Parathyroid adenoma (tissue), 2 donors: ENCODE data around the gene PAM.
"Not testable (repeated sequence)": the region's sequence is repeated elsewhere in the genome, so short reads cannot be mapped to it uniquely, and the experiment has no call there.

Experiments used
- H2AFZ ChIP-seq: fragments of 300-600 bp; sonication (generic); one replicate; pipeline ENCODE4 v1.7.0; 2017; ENCODE audit warnings: antibody characterized with exemption, mild to moderate bottlenecking
- H3K27ac ChIP-seq: fragments of 300-600 bp; sonication (generic); one replicate; pipeline ENCODE4 v1.7.0; 2017
- H3K27me3 ChIP-seq: fragments of 300-600 bp; sonication (generic); one replicate; pipeline ENCODE4 v1.7.0; 2017; ENCODE audit warnings: low read length; ENCODE audit not compliant: control insufficient read depth, insufficient read depth
- H3K36me3 ChIP-seq: fragments of 300-600 bp; sonication (generic); one replicate; pipeline ENCODE4 v1.7.0; 2017; ENCODE audit warnings: low read length; ENCODE audit not compliant: control insufficient read depth, insufficient read depth
- H3K4me1 ChIP-seq: fragments of 300-600 bp; sonication (generic); one replicate; pipeline ENCODE4 v1.7.0; 2017; ENCODE audit warnings: control low read depth
- H3K4me2 ChIP-seq: fragments of 300-600 bp; sonication (generic); one replicate; pipeline ENCODE4 v1.7.0; 2017; ENCODE audit warnings: low read length
- H3K4me3 ChIP-seq: fragments of 300-600 bp; sonication (generic); one replicate; pipeline ENCODE4 v1.7.0; 2017; ENCODE audit warnings: low read depth, low read length
- H3K79me2 ChIP-seq: fragments of 300-600 bp; sonication (generic); one replicate; pipeline ENCODE4 v1.7.0; 2017; ENCODE audit warnings: control low read depth
- H3K9ac ChIP-seq: fragments of 300-600 bp; sonication (generic); one replicate; pipeline ENCODE4 v1.7.0; 2017; ENCODE audit warnings: mild to moderate bottlenecking
- H3K9me3 ChIP-seq: fragments of 300-600 bp; sonication (generic); one replicate; pipeline ENCODE4 v1.7.0; 2017; ENCODE audit warnings: low read length; ENCODE audit not compliant: control insufficient read depth
- TF ChIP-seq, protein P1 (sequence below): fragments of 300-600 bp; sonication (generic); IDR thresholded peaks from one replicate; pipeline ENCODE4 v1.7.0; 2017; ENCODE audit warnings: antibody characterized with exemption, mild to moderate bottlenecking
- donor health status: primary hyperparathyroidism.

Gene PAM

DNA sequence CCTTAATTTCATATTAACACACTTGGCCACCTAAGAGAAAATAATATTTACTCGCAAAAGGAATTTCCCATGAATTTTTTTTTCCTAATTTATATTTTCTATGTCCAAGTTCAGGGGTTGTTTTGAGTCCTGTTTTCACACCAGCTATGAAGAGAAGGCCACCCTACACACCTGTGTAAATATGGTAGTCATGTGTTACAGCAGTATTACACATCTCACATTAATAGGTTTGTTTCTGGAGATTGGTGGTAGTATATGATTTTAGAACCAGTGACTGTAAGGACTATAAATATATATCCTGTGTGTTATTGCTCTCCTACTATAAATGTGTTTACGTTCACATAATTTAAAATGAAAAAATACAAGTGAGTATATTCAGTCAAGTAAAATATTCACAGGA, 147.5 kb downstream of the PAM start:
- Histone ChIP-seq H3K79me2 (no peaks in the 10 kb centered on the region), H3K9me3 (no peaks in the 10 kb centered on the region), H3K4me1 (no peaks in the 10 kb centered on the region), H3K36me3 (no peaks in the 10 kb centered on the region), H3K9ac (no peak overlapping the region), H3K4me3 (no peak overlapping the region), H3K27ac (no peak overlapping the region), H2AFZ (no peak overlapping the region), H3K4me2 (no peak overlapping the region), H3K27me3 (no peaks in the 10 kb centered on the region)
- TF ChIP-seq, protein P1, sequence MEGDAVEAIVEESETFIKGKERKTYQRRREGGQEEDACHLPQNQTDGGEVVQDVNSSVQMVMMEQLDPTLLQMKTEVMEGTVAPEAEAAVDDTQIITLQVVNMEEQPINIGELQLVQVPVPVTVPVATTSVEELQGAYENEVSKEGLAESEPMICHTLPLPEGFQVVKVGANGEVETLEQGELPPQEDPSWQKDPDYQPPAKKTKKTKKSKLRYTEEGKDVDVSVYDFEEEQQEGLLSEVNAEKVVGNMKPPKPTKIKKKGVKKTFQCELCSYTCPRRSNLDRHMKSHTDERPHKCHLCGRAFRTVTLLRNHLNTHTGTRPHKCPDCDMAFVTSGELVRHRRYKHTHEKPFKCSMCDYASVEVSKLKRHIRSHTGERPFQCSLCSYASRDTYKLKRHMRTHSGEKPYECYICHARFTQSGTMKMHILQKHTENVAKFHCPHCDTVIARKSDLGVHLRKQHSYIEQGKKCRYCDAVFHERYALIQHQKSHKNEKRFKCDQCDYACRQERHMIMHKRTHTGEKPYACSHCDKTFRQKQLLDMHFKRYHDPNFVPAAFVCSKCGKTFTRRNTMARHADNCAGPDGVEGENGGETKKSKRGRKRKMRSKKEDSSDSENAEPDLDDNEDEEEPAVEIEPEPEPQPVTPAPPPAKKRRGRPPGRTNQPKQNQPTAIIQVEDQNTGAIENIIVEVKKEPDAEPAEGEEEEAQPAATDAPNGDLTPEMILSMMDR, result no peak

DNA sequence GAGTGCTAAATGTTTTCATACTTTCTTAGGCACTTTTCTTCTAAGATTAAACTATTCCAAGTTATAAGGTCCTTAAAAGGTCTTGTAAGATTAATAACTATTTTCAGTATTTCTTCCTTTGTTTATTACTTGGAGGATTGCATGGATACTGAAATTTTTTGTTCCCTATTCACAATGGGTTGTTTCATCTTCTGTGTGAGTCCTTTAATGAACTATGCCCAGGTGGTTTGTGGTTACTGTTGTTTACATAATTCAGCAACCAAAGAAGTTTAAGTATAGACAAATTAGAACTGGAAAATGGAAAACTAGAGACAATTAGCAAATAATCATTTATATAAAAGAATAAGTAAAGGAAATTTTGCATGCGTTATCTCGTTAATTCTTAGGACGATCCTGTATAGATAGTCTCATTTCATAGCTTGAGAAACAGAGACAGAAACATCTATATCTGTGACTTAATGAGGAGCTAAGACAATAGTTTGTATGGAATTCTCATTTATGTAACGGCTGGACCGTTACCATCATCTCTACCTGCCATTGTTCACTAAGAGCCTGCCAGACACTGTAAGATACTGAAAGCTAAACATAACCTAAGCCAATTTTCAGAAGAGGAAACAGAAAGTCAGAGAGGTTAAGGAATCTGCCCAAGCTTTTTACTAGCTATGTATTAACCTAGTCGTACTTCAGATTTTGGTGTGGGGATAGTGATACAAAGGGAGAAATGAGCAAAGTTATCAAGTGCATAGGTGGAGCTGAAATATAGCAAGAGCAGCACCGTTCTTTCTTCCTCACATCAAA, 148.2 kb downstream of the PAM start:
- Histone ChIP-seq H3K36me3 (no peaks in the 10 kb centered on the region), H3K4me1 (no peaks in the 10 kb centered on the region), H3K9ac (no peak overlapping the region), H3K27ac (no peak overlapping the region), H3K27me3 (no peaks in the 10 kb centered on the region), H2AFZ (no peak overlapping the region), H3K79me2 (no peaks in the 10 kb centered on the region), H3K4me3 (no peak overlapping the region), H3K4me2 (no peak overlapping the region), H3K9me3 (no peaks in the 10 kb centered on the region)
- TF ChIP-seq, protein P1, result no peak

DNA sequence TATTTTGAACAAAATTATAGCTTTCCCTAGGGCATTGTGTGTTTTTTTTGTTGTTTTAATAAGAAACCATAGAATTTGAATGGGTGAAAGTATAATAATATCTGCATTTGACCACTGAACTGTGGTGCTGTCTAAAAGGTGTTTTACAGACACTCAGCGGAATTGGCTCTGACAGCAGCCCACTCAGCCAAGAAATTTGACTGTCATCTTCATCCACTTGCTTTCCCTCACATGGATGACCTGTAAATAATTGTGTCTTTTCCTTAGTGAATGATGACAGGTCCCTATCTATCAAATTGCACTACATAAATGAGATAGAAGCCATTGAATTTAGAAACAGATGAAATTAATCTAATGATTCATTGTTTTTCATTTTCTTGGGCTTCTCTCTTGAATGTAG, 150.0 kb downstream of the PAM start:
- TF ChIP-seq, protein P1, result no peak
- Histone ChIP-seq H3K9ac (no peak overlapping the region), H2AFZ (no peak overlapping the region), H3K4me3 (no peak overlapping the region), H3K27ac (no peak overlapping the region), H3K4me1 (no peaks in the 10 kb centered on the region), H3K4me2 (no peak overlapping the region), H3K36me3 (no peaks in the 10 kb centered on the region), H3K27me3 (no peaks in the 10 kb centered on the region), H3K9me3 (no peaks in the 10 kb centered on the region), H3K79me2 (no peaks in the 10 kb centered on the region)

DNA sequence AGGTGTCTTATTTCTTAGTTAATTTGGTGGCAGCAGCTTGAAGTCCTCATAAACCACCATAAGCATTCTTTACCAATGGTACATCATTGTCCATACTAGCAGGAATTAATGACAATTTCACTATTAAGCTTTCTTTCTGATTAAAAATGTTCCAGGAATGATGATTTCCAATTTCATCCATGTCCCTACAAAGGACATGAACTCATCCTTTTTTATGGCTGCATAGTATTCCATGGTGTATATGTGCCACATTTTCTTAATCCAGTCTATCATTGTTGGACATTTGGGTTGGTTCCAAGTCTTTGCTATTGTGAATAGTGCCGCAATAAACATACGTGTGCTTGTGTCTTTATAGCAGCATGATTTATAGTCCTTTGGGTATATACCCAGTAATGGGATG, 152.0 kb downstream of the PAM start:
- H3K4me2 ChIP-seq, H3K27ac ChIP-seq, H3K27me3 ChIP-seq, H3K4me1 ChIP-seq, H3K36me3 ChIP-seq, H3K9me3 ChIP-seq, H3K9ac ChIP-seq, H3K4me3 ChIP-seq, H2AFZ ChIP-seq, H3K79me2 ChIP-seq: not testable (repeated sequence)

DNA sequence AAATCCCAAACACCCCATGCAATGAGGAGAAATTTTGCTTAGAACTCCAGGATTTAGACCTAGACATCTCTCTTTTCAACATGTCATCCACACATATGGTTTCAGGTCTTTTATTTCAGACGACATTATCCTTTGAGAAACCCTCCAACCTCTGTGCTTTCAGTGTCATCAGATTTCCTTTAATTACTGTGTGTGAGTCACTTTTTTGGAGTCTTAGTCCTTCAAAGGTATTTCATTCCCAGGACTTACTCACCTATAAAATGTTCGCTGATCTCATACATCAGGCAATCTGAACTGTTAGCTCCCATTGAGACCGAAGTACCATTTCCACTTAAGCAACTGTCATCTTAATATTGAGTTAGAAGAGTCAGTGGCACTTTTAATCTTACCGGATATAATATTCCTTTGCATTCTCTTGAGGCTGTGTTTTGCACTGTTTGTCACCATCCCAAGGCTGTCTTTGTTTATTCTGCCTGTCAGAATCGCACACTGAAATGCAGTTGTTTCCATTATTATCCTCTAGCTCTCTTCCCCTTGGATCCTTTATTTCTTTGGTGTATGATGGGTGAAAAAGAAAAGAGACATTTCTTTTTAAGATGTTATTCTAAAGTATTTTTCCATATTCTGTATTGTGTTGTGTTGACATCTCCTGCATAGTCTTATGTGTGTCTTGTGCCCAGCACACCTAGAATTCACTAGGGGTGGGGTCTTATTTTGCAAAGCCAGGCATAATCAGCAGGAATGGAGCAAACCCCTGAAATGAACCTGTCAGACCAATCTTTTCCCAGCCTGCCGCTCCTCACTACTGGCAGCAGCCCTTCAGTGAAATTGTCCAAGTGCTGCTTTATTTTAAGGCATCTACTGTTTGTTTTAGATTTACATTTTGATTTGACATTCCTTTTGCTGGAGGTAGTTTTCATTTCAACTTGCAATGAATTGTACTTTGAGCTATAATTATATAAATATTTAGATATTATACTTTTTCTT, 155.4 kb downstream of the PAM start:
- TF ChIP-seq, protein P1, result no peak
- H3K27ac ChIP-seq, result no peak overlapping the region
- no peaks in the 10 kb centered on the region for H3K27me3 ChIP-seq

More for the DNA sequence above, 155.4 kb downstream of the PAM start:
- no peaks in the 10 kb centered on the region for H3K36me3 ChIP-seq
- peaks cover 4% of the 10 kb centered on the region for H3K4me1 ChIP-seq
- no peaks in the 10 kb centered on the region for H3K79me2 ChIP-seq
- no peak overlapping the region for H3K9ac ChIP-seq
- H3K4me3 ChIP-seq, result no peak overlapping the region
- H2AFZ ChIP-seq, result no peak overlapping the region
- H3K4me2 ChIP-seq, result no peak overlapping the region
- H3K9me3 ChIP-seq, result no peaks in the 10 kb centered on the region
